ENCODE measurements around the gene MEX3A. TPM values are rescaled to one million over a fixed set of nuclear protein-coding genes. Genes with fewer than 3 reads are reported as not detected.

The MEX3A gene
- total and polyA plus RNA-seq, 2 experiments from 2014 or later: 18.5 to 38.1 TPM

- TF ChIP-seq ZNF462 (CRISPR knock-in tag; IDR thresholded peaks at IDR 0.05): no peak
Measured at GRCh38 chr1:156112276-156113137, 30.2 kb upstream of the MEX3A start (continued).

GRCh38 chr1:156111355-156111962, 29.2 kb upstream of the MEX3A start:
- H4K20me1 ChIP-seq (replicated peaks; ENCODE audit: insufficient read depth): peaks cover 5% of the 10 kb centered on the region; the same call in 1 of the 2 replicates
- peaks cover 2% of the 10 kb centered on the region for H3K79me2 ChIP-seq (replicated peaks; ENCODE audit: insufficient read depth)
- no peak overlapping the region for H3K27ac ChIP-seq (ENCODE audit: low read depth)
- peaks cover 34% of the 10 kb centered on the region for H3F3A ChIP-seq (replicated peaks; ENCODE audit: low read depth)
- Mint-ChIP-seq H3K9me3 (no peaks in the 10 kb centered on the region), H3K27me3 (ENCODE audit: insufficient read depth, low read depth, poor library complexity) (peaks cover 38% of the 10 kb centered on the region), H3K4me3 (no peak overlapping the region; the same call in 2 of the 3 replicates), H3K27ac (no peak overlapping the region), H3K36me3 (ENCODE audit: low read depth) (no peaks in the 10 kb centered on the region), H3K4me1 (peaks cover 43% of the 10 kb centered on the region)
- peaks cover 12% of the 10 kb centered on the region; the same call in 1 of the 2 replicates for H3K27me3 ChIP-seq (ENCODE audit: insufficient read depth)
- no peak overlapping the region for H3K4me2 ChIP-seq
- no peaks in the 10 kb centered on the region for H3K9me2 ChIP-seq (ENCODE audit: insufficient read depth)
- peaks cover 31% of the 10 kb centered on the region for H3K4me1 ChIP-seq (ENCODE audit: insufficient read depth)
- H3K4me3 ChIP-seq: no peak overlapping the region
- no peak for ATAC-seq
- H2AFZ ChIP-seq: no peak overlapping the region
- H3K36me3 ChIP-seq (ENCODE audit: insufficient read depth): no peaks in the 10 kb centered on the region
- no peak for DNase-seq (ENCODE audit: low spot score)
- TF ChIP-seq ETS1 (IDR thresholded peaks at IDR 0.05): no peak
- no peak for TF ChIP-seq ZNF331 (CRISPR knock-in tag; IDR thresholded peaks at IDR 0.05; ENCODE audit: low read depth)
- TF ChIP-seq ZNF114 (CRISPR knock-in tag; IDR thresholded peaks at IDR 0.05): no peak
- no peak for TF ChIP-seq POLR2AphosphoS5 (IDR thresholded peaks at IDR 0.05; ENCODE audit: low read depth)
- TF ChIP-seq CTCF (conservative IDR thresholded peaks at IDR 0.05; ENCODE audit: low read depth in 2 of 2): no peak
- TF ChIP-seq EZH2 (IDR thresholded peaks at IDR 0.05; ENCODE audit: low read depth, unreplicated experiment): no peak
- no peak for TF ChIP-seq STAT1 (IDR thresholded peaks at IDR 0.05; ENCODE audit: unreplicated experiment)
- TF ChIP-seq JUNB (IDR thresholded peaks at IDR 0.05; ENCODE audit: unreplicated experiment): no peak
- no peak for TF ChIP-seq CREB1 (CRISPR knock-in tag; IDR thresholded peaks at IDR 0.05; ENCODE audit: low read depth)
